NK-92 (cell line): ENCODE results near the gene YWHAQ.
"Not testable (repeated sequence)": the region's sequence is repeated elsewhere in the genome, so short reads cannot be mapped to it uniquely, and the experiment has no call there.

Experiments used
- DNase-seq: peaks from one replicate; lab custom pipeline; 2025; ENCODE audit not compliant: unreplicated experiment; lab: John Stamatoyannopoulos, UW

YWHAQ gene

DNA sequence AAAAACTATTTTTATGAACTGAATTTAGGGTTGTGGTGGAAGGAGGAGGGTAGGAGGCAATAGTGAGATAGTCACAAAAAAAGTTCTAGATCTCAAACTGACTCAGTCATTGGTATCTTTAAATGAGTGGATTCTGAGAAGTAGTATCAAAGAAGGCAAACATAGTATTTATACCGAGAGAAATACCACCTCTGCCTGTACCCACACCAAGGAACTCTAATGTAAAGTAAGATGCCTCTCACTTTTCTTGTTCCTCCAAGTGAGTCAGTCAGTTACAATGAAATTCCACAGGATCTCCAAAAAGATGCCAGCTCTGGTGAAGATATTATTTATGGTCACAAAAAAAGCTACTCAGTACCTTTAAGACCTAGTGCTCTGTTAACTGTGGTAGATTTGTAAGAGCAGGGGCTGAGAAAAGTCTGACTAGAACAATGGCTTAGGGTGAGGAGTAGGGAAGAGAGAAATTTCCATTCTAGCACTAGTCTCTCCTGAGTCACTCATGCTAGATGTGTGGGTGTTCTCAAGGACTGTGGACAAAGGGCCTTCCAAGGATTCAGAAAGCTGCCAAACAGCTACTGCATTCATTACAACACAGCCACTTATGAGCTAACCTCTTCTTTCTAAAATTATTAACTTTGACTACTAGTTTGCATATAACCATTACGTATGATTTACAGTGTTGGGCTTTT is 36.3 kb downstream of the YWHAQ start:
- DNase-seq = no peak

DNA sequence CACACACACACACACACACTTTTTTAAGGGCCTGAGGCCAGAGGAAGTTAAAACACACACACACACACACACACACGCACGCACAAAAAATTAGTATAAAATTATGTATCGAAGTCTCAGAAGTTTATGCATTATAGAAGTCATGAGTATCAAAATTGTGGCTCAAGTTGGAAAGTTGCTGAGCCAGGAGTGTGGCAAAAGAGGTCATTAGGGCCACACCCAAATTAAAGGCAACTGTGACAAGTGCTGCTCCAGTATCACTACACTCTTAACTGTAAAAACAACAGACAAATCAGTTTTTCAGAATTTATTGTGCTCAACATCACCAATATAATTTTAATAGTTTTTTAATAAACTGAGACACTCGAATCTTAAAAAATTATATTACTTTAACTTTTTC is 36.9 kb downstream of the YWHAQ start:
- no peak for DNase-seq

DNA sequence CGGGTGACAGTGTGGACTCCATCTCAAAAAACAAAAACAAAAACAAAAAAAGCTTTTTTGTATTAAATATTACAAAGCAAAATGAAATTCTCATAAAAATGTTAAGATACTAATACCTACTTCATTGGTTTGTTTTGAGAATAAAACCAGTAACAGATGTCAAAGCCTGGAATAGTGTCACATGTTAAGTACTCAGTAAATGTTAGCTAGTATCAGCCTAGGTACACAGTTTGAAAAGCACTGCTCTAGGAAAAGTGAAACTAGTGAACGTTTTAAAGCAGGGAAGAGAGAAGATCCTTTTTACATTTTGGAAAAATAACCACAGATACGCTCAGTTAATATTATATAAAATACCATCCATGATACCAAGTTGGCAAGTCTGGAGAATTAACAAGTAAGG is 38.1 kb downstream of the YWHAQ start:
- no peak for DNase-seq

DNA sequence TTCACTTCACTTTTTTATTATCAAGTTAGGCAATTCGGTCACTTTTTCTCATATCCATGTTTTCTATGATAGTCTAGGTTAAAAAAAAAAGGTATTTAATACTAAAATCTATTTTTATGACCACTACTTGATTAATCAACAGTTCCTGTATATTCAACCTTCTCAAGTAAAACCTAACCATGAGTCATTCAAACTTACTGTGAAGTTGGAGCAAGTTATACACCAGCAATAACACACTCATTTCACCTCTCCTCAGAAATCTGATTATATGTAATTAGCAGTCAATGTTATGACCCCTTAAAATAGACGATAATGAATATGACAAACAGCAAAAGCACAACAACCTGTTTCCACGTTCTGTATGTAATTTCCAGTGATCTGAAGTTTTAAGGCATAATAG is 40.2 kb downstream of the YWHAQ start:
- DNase-seq = no peak

DNA sequence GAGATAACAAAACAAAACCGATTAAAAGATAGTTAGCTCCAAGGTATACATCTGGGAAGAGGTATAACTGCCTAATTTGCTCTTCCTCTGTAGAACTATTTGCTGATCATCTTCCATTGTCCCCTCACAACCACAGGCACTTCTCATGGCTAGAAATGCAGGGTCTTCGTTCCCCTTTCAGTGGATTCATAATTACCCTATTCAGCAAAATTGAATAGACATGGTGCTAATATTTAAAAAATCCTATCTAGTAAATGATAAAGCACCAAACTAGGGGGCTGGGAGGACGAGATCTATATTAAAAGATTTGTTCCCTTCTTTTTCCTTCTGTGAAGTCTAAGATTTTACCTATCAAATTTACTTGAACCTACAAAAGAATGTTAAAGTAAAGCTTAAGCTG is 44.3 kb downstream of the YWHAQ start:
- DNase-seq = no peak

DNA sequence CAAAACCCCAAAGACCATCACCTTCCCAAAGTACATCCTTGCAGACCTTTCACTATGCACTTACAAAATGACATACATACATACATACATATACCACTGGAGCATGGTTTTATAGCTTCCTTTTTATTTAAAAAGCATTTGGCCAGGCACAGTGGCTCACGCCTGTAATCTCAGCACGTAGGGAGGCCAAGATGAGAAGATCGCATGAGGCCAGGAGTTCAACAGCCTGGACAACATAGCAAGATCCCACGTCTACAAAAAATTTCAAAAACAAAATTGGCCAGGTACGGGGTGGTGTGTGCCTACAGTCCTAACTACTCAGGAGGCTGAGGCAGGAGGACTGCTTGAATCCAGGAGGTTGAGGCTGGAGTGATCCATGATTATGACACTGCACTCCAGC is 45.3 kb downstream of the YWHAQ start:
- no peak for DNase-seq

- not testable (repeated sequence) for DNase-seq
Measured at GRCh38 chr2:9584902-9585301, 45.9 kb downstream of the YWHAQ start.

GRCh38 chr2:9582624-9583023 is 48.2 kb downstream of the YWHAQ start:
- no peak for DNase-seq

- DNase-seq = no peak
Measured at GRCh38 chr2:9578467-9579235, 52.1 kb downstream of the YWHAQ start.

DNA sequence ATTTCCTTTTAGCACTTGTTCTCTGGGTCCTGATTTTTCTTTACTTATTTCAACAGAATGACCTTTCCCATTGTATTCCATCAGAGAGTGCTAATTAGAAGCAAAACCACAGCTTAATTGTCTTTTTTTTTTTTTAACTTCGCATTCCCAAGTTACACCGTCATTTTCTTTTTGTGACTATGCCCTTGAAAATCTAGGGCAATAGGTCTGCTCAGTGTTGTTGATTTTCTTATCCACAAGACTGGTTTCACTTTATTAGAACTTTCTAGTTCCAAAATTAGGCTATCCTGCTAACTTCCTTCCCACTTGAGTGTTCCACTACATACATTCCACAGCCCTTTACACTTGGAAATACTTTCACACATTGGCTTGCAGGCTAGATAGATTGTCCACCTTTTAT is 56.5 kb downstream of the YWHAQ start:
- DNase-seq = no peak

GRCh38 chr2:9573840-9574239 is 57.0 kb downstream of the YWHAQ start:
- DNase-seq = no peak

DNA sequence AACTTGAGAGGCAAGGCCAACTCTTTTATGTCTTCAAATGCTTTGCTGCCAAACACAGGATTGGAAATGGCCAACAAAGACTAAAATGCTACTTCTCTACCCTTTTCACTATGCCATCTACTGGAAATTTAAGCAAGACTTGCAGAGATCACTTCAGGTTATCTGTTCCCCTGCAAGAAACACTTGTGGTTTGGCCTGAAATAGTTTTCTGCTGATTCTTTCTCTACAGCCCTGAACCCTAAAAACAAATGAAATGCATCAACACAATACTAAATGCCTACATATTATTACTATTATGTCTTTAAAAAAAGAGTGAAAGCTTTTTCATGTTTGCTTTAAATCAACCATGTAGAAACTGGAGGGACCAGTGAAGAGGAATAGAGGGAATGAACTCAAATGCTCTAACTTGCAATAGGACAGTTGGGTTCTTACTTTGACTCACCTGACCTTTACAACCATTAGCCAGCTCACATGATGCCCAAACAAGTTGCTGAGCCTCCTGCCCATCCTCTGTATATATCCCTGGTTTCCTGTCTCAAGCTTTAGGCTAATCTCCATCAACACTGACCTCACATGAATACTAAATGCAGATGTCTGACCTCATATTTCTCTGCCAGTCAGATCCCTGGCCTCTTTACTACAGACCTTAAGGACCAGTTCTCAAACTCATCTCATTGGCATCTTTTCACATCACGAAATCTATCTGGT is 57.6 kb downstream of the YWHAQ start:
- DNase-seq = no peak

GRCh38 chr2:9570182-9571060 is 60.4 kb downstream of the YWHAQ start:
- no peak for DNase-seq

DNA sequence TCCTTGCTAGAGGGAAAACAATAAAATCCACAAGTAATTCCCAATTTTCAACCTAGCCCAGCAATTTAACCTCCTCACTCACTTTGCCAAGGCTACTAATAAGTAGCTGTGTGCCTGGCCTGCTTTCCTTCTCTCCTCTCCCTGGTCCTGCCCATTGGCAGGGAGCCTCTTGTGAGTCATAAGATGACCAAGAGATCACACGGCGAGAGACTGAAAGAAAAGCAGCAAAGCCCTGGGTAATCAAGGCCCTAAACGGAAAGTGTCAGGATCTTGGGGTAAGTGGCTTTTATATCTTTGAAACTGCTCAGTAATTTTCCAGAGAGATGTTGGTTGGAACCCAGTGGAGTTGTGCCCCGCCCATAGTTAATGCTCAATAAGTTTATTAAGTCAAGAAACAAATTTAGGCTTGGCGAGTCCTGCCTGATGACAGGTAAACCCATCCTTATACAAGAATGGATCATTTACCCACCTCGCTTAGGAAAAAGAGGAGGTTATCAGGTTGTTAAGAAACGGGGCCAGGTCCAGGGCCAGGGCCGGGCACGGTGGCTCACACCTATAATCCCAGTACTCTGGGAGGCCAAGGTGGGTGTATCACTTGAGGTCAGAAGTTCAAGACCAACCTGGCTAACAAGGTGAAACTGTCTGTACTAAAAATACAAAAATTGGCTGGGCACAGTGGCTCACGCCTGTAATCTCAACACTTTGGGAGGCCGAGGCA is 65.2 kb downstream of the YWHAQ start:
- DNase-seq = no peak

- DNase-seq = no peak
Measured at GRCh38 chr2:9560628-9561027, 70.2 kb downstream of the YWHAQ start.

DNA sequence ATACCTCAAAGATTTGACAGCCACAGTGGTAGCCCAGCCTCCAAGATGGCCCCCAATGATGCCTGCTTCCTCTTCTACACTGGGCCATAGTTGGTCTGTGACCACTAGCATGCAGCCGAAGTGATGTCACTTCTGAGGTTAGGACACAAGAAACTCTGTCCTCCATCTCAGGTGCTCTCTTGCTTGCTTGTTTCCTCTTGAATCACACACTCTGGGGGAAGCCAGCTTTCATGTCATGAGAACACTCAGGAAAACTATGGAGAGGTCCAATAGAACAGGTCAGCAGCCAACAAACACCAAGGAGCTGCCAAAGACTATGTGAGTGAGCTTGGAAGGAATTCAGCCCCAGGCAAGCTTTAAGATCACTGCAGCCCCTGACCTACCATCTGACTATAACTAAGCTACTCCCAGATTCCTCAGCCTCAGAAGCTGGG is 71.8 kb downstream of the YWHAQ start:
- DNase-seq = no peak

DNA sequence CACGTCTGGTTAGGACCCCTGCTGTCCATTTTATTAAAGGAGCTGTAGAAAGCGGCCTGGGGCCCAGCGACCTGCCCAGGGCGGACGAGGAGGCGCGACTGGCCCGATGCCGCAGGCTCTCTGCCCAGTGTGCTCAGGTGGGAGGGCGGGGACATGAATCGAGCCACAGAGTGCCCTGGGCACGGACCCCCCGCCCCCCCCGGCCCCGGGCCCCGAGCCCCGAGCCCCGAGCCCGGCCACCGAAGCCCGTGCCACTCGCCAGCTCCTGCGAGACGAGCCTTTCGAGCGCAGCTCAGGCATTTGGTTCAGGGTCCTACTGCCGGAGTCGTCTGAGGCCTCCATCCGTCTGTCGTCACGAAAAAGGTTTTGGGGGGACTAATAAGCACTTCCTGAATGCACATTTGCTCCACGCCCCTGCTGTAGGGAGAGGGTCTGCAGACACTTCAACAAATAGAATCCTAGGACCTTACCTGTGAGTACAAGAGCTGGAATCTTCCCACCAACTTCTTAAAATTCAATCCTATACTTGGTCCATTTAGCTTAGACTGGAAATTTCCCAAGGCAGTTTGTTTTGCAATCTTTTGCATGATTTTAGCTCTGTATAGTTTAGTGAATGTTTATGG is 74.6 kb downstream of the YWHAQ start:
- no peak for DNase-seq

- no peak for DNase-seq
Measured at GRCh38 chr2:9555297-9556120, 75.3 kb downstream of the YWHAQ start, which contains the start of gene ADAM17. ADAM17 (minus strand) TSS chr2:9555830; CDS start chr2:9555605, 225 bp downstream.

- DNase-seq = no peak
Measured at GRCh38 chr2:9554921-9555296, 75.9 kb downstream of the YWHAQ start.
